IPS-18c (cell line): ENCODE measurements around the gene ALDOB.

Experiments used
- H3K4me3 ChIP-seq: 2 replicates; pipeline ENCODE4 v1.7.0; 2013; ENCODE audit warnings: low read depth, mild to moderate bottlenecking, low read length, moderate library complexity; ENCODE audit not compliant: insufficient read depth
- H3K9me3 ChIP-seq: one replicate; pipeline ENCODE4 v1.6.1; 2013; ENCODE audit warnings: mild to moderate bottlenecking, low read length, moderate library complexity; ENCODE audit not compliant: control insufficient read depth, insufficient read depth

The ALDOB gene

GRCh38 chr9:101435601-101436079 is at the start of gene ALDOB:
Gene ALDOB, minus strand, starts transcription at chr9:101435774. Its CDS starts 4,887 bp downstream, at chr9:101430887.
- Histone ChIP-seq H3K9me3 (no peaks in the 10 kb centered on the region), H3K4me3 (no peak within 1 kb of the TSS)

- Histone ChIP-seq H3K4me3 (no peak overlapping the region), H3K9me3 (no peaks in the 10 kb centered on the region)
Measured at GRCh38 chr9:101484046-101484445, 48.5 kb upstream of the ALDOB start.

- Histone ChIP-seq H3K9me3 (no peaks in the 10 kb centered on the region), H3K4me3 (no peak overlapping the region)
Measured at GRCh38 chr9:101481261-101481660, 45.7 kb upstream of the ALDOB start.

GRCh38 chr9:101480386-101480785 is 44.8 kb upstream of the ALDOB start:
- Histone ChIP-seq H3K9me3 (no peaks in the 10 kb centered on the region), H3K4me3 (no peak overlapping the region)

- H3K9me3 ChIP-seq = no peaks in the 10 kb centered on the region
- no peak overlapping the region for H3K4me3 ChIP-seq
Measured at GRCh38 chr9:101479338-101480030, 43.9 kb upstream of the ALDOB start.

GRCh38 chr9:101478906-101479305 is 43.3 kb upstream of the ALDOB start:
- Histone ChIP-seq H3K9me3 (no peaks in the 10 kb centered on the region), H3K4me3 (no peak overlapping the region)

GRCh38 chr9:101478444-101478843 is 42.9 kb upstream of the ALDOB start:
- H3K9me3 ChIP-seq = no peaks in the 10 kb centered on the region
- H3K4me3 ChIP-seq = no peak overlapping the region

GRCh38 chr9:101477736-101478135 is 42.2 kb upstream of the ALDOB start:
- no peaks in the 10 kb centered on the region for H3K9me3 ChIP-seq
- no peak overlapping the region for H3K4me3 ChIP-seq

- Histone ChIP-seq H3K4me3 (no peak overlapping the region), H3K9me3 (no peaks in the 10 kb centered on the region)
Measured at GRCh38 chr9:101477214-101477613, 41.6 kb upstream of the ALDOB start.

GRCh38 chr9:101476576-101477208 is 41.1 kb upstream of the ALDOB start:
- H3K4me3 ChIP-seq = no peak overlapping the region
- no peaks in the 10 kb centered on the region for H3K9me3 ChIP-seq

GRCh38 chr9:101472891-101473290 is 37.3 kb upstream of the ALDOB start:
- no peak overlapping the region for H3K4me3 ChIP-seq
- no peaks in the 10 kb centered on the region for H3K9me3 ChIP-seq

GRCh38 chr9:101470929-101471328 is 35.4 kb upstream of the ALDOB start:
- Histone ChIP-seq H3K4me3 (no peak overlapping the region), H3K9me3 (no peaks in the 10 kb centered on the region)

- H3K4me3 ChIP-seq = no peak overlapping the region
- H3K9me3 ChIP-seq = no peaks in the 10 kb centered on the region
Measured at GRCh38 chr9:101470021-101470420, 34.4 kb upstream of the ALDOB start.

GRCh38 chr9:101469026-101469425 is 33.5 kb upstream of the ALDOB start:
- no peaks in the 10 kb centered on the region for H3K9me3 ChIP-seq
- no peak overlapping the region for H3K4me3 ChIP-seq

GRCh38 chr9:101468116-101468515 is 32.5 kb upstream of the ALDOB start:
- Histone ChIP-seq H3K4me3 (no peak overlapping the region), H3K9me3 (no peaks in the 10 kb centered on the region)

- Histone ChIP-seq H3K9me3 (no peaks in the 10 kb centered on the region), H3K4me3 (no peak overlapping the region)
Measured at GRCh38 chr9:101467690-101468089, 32.1 kb upstream of the ALDOB start.

- no peak overlapping the region for H3K4me3 ChIP-seq
- no peaks in the 10 kb centered on the region for H3K9me3 ChIP-seq
Measured at GRCh38 chr9:101466863-101467262, 31.3 kb upstream of the ALDOB start.

- H3K9me3 ChIP-seq = no peaks in the 10 kb centered on the region
- no peak overlapping the region for H3K4me3 ChIP-seq
Measured at GRCh38 chr9:101465326-101465915, 29.8 kb upstream of the ALDOB start.
